OCI-LY7 (cell line): ENCODE results near the gene MTARC2.
"Not testable (repeated sequence)": the region's sequence is repeated elsewhere in the genome, so short reads cannot be mapped to it uniquely, and the experiment has no call there.

Experiments used
- EZH2phosphoT487 ChIP-seq: fragments of 200-600 bp; sonication (generic); IDR thresholded peaks from 2 replicates; pipeline ENCODE4 v1.6.1; 2018; ENCODE audit warnings: low read depth, borderline replicate concordance, mild to moderate bottlenecking, mixed run types, antibody characterized with exemption, low read length, moderate library complexity, mixed read lengths
- TF ChIP-seq, protein P1 (sequence below): fragments of 200-600 bp; sonication (generic); conservative IDR thresholded peaks from 2 replicates; pipeline ENCODE4 v1.5.1; 2014; ENCODE audit warnings: mild to moderate bottlenecking, antibody characterized with exemption, low read length, moderate library complexity, mixed read lengths

- TF ChIP-seq, protein P1, sequence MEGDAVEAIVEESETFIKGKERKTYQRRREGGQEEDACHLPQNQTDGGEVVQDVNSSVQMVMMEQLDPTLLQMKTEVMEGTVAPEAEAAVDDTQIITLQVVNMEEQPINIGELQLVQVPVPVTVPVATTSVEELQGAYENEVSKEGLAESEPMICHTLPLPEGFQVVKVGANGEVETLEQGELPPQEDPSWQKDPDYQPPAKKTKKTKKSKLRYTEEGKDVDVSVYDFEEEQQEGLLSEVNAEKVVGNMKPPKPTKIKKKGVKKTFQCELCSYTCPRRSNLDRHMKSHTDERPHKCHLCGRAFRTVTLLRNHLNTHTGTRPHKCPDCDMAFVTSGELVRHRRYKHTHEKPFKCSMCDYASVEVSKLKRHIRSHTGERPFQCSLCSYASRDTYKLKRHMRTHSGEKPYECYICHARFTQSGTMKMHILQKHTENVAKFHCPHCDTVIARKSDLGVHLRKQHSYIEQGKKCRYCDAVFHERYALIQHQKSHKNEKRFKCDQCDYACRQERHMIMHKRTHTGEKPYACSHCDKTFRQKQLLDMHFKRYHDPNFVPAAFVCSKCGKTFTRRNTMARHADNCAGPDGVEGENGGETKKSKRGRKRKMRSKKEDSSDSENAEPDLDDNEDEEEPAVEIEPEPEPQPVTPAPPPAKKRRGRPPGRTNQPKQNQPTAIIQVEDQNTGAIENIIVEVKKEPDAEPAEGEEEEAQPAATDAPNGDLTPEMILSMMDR: not testable (repeated sequence)
- TF ChIP-seq EZH2phosphoT487: not testable (repeated sequence)
Measured at GRCh38 chr1:220721266-220721665, 26.9 kb upstream of the MTARC2 start.
